HG02642 (cell line): Measurements from ENCODE around the gene POLR2J2.
"Not testable (repeated sequence)": the region's sequence is repeated elsewhere in the genome, so short reads cannot be mapped to it uniquely, and the experiment has no call there.

Experiments
- ATAC-seq: cut with Tn5 transposase; IDR thresholded peaks from one replicate; pipeline ENCODE4 v1.9.1; 2021; ENCODE audit warnings: mild to moderate bottlenecking; ENCODE audit not compliant: unreplicated experiment, poor library complexity

POLR2J2 gene

GRCh38 chr7:102671166-102671955 lies at the start of gene POLR2J2:
POLR2J2 (minus strand) TSS chr7:102671663; CDS start chr7:102671601, 62 bp downstream.
- ATAC-seq = peak; percentile 69

GRCh38 chr7:102718491-102718890 lies 47.0 kb upstream of the POLR2J2 start:
- not testable (repeated sequence) for ATAC-seq

DNA sequence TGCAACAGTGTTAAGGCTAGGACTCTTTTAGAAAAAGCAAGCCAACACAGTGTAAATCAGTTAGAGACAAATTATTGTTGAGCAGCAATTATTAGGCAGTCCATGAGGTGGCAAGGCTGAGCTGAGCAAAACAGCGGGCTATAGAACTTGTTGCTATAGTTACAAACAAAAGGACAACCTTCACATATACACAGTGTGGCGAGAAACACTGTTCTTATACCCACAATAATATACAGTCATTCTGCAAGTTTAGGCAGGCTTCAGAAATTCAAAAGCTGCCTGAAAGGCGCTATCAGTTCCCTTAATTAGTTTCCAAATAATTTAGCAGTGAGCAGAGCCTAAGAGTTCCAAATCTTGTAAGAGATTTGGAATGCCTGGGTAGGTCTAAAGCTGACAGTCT lies 44.3 kb upstream of the POLR2J2 start:
- ATAC-seq = peak; percentile 42

DNA sequence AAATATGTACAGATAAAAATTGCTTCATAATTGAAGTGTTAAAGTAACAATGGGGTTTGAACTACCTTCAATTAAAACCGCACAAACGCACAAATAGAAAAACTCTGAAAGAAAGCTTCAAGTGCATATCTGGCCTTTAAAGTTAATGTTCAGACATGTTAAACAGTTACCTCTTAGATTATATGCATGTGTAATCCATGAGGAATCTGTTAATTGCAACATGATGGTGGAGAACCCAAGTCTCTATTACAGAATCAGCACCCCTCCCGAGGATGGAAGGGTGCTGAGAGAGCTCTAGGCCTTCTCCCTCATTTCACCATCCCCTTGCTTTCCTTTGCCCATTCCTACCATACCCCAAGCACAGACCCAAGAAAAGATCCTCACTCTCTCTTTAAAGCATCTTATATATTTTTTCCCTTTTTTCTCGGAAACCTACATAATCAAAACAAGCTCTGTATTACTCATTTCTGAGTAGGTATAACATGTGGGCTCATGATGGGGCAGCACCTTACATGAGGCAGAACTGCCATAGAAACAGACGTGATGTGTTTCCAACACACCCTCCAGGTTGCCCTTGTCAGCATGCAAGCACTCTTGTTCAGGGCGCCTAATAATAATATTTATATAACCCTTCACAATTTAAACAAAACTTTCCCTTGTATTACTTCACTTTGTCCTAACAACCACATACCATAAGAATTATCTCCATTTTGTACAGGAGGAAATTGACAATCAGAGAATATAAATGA lies 43.5 kb upstream of the POLR2J2 start:
- ATAC-seq = not testable (repeated sequence)

DNA sequence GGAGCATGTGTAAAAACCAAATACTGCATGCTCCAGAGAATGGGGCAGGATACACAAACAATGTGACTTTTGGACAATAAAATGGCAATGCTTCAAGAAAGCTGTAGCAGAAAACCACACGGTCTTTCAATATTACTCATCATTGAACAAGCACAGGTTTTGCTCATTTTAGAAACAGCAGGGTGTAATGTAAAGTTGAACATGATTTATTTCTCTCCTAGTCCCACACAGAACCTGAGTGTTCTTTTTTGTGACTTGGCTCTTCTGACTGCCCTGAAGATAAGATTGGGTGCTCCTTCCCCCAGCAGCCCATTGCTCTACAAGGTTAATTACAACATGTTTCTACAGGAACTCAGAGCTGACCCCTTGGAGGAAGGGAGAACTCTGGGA lies 42.2 kb upstream of the POLR2J2 start:
- peak; percentile 78 for ATAC-seq

GRCh38 chr7:102713011-102713690 lies 41.7 kb upstream of the POLR2J2 start:
- ATAC-seq = peak; percentile 78

DNA sequence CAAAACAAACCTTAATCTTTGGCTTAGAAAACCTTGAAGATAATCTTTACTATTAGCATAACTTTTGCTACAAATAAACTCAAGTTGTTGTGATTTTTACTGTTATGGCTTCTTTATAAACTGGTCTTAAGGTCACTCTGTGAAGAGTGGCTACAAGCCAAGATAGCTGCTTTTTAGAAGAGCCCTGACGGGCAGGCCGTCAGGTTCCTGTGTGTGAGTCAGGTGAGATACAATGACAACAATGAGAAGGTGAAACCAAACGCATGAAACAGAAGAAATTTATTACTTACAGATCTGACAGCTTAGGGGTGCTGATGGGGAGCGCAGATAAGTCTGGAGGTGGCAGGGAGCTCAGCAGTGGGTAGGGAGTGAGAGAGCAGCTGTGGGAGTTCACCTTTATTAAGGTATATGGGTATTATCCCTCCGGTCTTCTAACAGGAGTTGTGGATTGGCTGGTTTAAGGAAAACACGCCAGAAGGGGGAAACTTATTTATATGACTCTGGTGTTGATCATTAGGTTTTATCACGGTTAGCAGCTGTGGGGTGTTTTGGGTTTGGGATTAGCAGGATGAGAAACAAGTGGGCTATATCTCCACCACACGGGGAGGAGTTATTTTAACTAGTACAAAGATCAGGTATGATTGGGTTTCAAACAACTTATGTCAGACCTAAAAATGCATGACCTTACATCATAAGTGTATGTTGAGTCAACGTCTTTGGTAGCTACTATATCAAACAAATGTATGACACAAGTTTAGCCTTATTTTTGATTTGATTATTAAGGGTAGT lies 27.7 kb upstream of the POLR2J2 start:
- not testable (repeated sequence) for ATAC-seq

- not testable (repeated sequence) for ATAC-seq
These were observed 26.4 kb upstream of the POLR2J2 start for GRCh38 chr7:102697642-102698512.

- ATAC-seq = not testable (repeated sequence)
These were observed 24.5 kb upstream of the POLR2J2 start for GRCh38 chr7:102696009-102696408.

DNA sequence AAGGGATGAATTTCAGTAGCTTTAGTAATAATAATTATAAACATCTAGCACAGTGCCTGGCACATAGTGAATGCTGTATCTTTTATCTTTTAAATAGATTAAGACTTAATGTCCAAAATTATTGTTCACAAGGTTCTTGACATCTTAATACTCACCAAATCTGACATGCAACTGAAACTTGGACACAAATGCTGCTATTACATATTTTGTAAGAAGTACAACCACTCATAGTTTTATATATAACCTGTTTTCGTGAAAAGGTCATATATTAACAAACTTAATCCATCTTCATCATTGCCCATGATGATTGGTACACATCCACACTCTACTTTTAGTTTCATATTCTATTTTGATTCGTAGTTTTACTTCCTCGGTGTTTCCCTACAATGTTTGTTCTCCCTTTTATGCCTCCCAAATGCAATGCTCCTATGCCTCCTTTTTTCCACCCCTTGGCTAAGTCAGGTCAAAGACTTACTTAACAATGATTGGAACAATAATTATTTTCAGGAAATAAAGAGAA lies 23.6 kb upstream of the POLR2J2 start:
- ATAC-seq = peak; percentile 64

DNA sequence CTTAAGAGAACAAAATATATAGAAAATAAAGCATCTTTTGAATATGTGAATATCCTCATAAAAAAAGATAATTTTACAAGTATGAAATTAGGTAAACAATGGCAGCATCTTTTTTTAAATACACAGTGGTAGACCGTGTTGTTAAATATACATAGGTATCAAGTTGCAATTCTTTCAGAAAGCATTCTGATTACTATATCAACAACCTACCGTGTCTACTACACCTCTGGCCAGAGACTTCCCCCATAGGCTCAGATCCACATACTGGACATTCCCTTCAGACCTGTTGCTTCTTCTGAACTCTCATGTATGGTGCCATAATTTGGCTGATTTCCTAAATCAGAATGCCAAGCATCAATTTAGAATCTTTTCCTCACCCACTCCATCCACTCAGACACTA lies 22.5 kb upstream of the POLR2J2 start:
- ATAC-seq = not testable (repeated sequence)

DNA sequence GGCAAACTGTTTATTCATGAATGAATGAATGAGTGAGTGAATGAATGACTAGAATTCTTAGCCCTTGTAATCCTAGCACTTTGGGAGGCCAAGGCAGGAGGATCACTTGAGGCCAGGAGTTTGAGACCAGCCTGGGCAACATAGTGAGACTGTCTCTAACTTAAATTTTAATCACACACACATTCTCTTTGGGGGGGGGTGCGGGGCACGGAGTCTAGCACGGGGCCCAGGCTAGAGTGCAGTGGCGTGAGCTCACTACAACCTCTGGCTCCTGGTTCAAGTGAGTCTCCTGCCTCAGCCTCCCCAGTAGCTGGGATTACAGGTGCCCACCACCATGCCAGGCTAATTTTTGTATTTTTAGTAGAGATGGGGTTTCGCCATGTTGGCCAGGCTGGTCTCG lies 19.1 kb upstream of the POLR2J2 start:
- not testable (repeated sequence) for ATAC-seq

GRCh38 chr7:102689436-102690282 lies 18.2 kb upstream of the POLR2J2 start:
- ATAC-seq = peak; percentile 62

DNA sequence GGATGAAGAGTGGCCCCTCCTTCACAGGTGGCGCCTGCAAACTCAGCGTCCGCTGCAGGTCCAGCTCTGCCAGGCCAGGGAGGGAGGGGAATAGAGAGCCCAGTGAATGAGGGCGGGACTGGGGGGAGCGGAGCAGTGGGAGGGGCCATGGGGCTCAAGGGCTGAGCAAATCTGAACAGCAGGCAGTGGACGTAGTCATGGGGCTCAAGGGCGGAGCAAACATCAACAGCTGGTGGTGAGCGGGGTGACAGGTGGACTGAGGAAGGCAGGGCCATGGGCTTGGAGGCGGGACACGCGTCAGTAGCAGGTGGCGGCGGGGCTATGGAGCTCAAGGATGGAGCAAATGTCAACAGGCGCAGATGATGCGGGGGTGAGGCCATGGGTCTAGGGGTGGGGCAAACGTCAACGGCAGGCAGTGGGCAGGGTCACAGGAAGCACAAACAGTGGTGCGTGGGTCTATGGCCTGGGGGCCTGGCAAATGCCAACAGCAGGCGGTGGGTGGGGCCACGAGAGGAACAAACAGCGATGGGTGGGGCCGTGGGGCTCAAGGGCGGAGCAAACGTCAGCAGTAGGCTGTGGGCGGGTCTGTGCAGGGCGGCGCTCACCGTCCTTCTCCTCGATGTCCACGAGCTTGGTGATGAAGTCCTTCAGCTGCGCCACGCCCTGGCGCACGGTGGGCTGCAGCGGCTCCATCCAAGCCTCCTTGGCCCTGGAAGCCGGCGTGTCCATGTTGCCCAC lies 17.0 kb upstream of the POLR2J2 start:
- ATAC-seq = peak; percentile 81

GRCh38 chr7:102682560-102682959 lies 11.1 kb upstream of the POLR2J2 start:
- ATAC-seq = not testable (repeated sequence)

DNA sequence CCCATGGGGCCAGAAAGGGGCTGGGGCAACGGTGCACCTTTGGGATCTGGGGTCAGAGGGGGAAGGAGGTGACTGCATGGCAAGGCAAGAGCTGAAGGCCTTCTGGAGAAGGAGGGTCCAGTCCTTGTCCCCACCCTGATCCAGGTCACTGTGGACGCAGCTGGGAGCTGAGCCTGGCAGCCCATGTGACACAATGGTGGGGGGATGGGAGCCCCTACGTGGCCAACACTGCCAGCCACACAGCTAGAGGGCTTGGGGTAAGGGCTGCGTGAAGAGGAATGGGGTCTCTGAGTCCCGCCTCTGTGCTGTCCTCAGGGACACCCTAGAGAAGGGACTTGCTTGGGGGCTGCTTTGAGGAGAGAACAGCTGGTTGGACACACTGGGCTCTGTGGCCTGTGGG lies 9.3 kb upstream of the POLR2J2 start:
- not testable (repeated sequence) for ATAC-seq

DNA sequence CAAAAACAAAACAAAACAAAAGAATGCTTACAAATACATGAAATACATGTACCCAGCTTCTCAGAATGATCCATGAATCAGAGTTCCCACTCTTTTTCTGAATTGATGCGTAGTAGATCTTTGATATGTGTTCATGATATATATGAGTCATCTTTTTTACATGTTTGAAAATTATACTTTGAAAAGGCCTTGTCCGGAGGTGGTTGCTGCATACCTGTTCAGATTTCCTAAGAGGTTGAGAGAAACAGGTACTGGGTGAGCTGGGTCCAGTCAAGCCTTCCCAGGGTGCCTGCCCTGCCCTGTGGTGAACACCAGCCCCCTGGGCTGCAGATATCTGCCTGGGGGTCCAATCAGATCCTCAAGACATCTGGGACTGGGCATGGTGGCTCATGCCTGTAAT lies 4.1 kb upstream of the POLR2J2 start:
- ATAC-seq = not testable (repeated sequence)
